Stimulated activated memory B cell treated with anti-CD40 and anti-IgM and Interleukin-4, amounts not matched to agents 10 μg/mL and 1 μg/mL and 100 μg/mL, for 72 hours (primary cell): ENCODE data around the gene KIF6.

Experiments
- ATAC-seq: fragments of 150-1000 bp; cut with Tn5 transposase; 2 replicates; pipeline ENCODE4 v1.10.0; 2021
- H3K27ac Mint-ChIP-seq: one replicate; pipeline ENCODE4 v1.8.0; 2022; ENCODE audit warnings: mild to moderate bottlenecking, mixed read lengths
- H3K27me3 Mint-ChIP-seq: one replicate; pipeline ENCODE4 v1.8.0; 2022; ENCODE audit warnings: mixed read lengths
- H3K36me3 Mint-ChIP-seq: one replicate; pipeline ENCODE4 v1.8.0; 2022; ENCODE audit warnings: mixed read lengths
- H3K4me1 Mint-ChIP-seq: one replicate; pipeline ENCODE4 v1.8.0; 2022; ENCODE audit warnings: mixed read lengths
- H3K4me3 Mint-ChIP-seq: one replicate; pipeline ENCODE4 v1.8.0; 2022; ENCODE audit warnings: mild to moderate bottlenecking, moderate library complexity, mixed read lengths
- H3K9me3 Mint-ChIP-seq: one replicate; pipeline ENCODE4 v1.8.0; 2022; ENCODE audit warnings: mixed read lengths

KIF6 gene

GRCh38 chr6:39439342-39440038 lies 285.7 kb downstream of the KIF6 start:
- H3K27me3 Mint-ChIP-seq: no peaks in the 10 kb centered on the region

GRCh38 chr6:39433630-39434029 lies 291.6 kb downstream of the KIF6 start:
- Mint-ChIP-seq H3K27me3 (peaks cover 24% of the 10 kb centered on the region), H3K36me3 (no peaks in the 10 kb centered on the region), H3K27ac (no peak overlapping the region), H3K9me3 (peaks cover 2% of the 10 kb centered on the region), H3K4me3 (no peak overlapping the region), H3K4me1 (no peaks in the 10 kb centered on the region)
- no peak for ATAC-seq

More at GRCh38 chr6:39439342-39440038, 285.7 kb downstream of the KIF6 start:
- Mint-ChIP-seq H3K4me1 (no peaks in the 10 kb centered on the region), H3K27ac (no peak overlapping the region), H3K9me3 (no peaks in the 10 kb centered on the region), H3K4me3 (no peak overlapping the region), H3K36me3 (no peaks in the 10 kb centered on the region)
- ATAC-seq: no peak

GRCh38 chr6:39432330-39433025 lies 292.7 kb downstream of the KIF6 start:
- H3K4me1 Mint-ChIP-seq: no peaks in the 10 kb centered on the region
- H3K36me3 Mint-ChIP-seq: no peaks in the 10 kb centered on the region
- no peak for ATAC-seq
- H3K9me3 Mint-ChIP-seq: peaks cover 2% of the 10 kb centered on the region
- no peak overlapping the region for H3K27ac Mint-ChIP-seq
- peaks cover 24% of the 10 kb centered on the region for H3K27me3 Mint-ChIP-seq
- H3K4me3 Mint-ChIP-seq: no peak overlapping the region

DNA sequence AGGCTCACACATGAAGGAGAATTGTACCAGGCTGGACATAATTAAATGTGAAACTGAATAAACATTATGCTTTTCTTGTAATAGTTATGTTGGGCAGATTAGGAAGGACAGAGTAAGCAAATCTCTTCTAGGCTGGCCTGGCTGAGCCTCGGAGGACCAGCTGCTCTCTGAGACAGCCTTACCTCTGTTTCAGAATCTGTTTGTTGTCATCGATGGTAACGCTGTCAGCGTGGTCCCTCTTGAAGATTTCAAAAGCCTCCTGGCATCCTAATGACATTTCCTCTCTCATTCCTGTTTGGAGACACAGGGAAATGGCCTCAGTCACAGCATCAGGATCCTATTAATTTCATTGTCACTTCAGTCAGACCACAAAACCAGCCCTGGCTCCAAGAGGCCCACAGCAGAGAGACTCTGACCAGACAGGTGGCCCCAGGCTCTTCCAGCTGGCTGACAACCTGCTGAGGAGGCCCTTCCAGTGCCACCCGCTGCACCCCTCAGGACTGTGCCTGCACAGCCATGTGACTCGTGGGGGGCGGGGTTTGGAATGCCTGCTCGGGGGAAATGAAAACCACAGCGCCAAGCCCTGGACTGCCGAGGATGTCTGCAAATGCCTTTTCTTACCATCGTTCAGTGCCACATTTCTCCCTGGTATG lies 294.2 kb downstream of the KIF6 start:
- Mint-ChIP-seq H3K27ac (no peak overlapping the region), H3K4me1 (no peaks in the 10 kb centered on the region), H3K9me3 (peaks cover 2% of the 10 kb centered on the region), H3K27me3 (peaks cover 24% of the 10 kb centered on the region), H3K4me3 (no peak overlapping the region), H3K36me3 (no peaks in the 10 kb centered on the region)
- no peak for ATAC-seq

DNA sequence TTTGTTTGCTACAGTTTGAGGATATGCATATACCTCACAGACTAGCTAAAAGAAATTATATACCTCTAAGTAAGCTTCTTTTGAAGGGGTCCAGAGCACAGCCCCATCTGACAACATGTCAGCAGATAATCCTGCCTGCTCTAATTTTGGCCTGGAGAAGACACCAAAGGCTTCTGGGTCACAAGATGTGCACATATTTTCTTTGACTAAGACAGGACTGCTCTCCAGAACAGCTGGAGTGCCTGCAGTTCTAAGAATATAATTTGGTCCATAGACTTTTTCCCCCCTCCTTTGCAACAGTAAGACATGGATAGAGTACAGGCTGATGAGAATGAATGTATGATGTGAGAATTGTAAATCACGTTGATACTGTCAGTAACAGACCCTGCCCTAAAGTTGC lies 294.8 kb downstream of the KIF6 start:
- Mint-ChIP-seq H3K9me3 (peaks cover 2% of the 10 kb centered on the region), H3K27me3 (peaks cover 24% of the 10 kb centered on the region), H3K4me1 (no peaks in the 10 kb centered on the region), H3K36me3 (no peaks in the 10 kb centered on the region), H3K4me3 (no peak overlapping the region), H3K27ac (no peak overlapping the region)
- ATAC-seq: no peak

GRCh38 chr6:39428816-39429215 lies 296.4 kb downstream of the KIF6 start:
- H3K36me3 Mint-ChIP-seq: no peaks in the 10 kb centered on the region
- no peak overlapping the region for H3K4me3 Mint-ChIP-seq
- no peaks in the 10 kb centered on the region for H3K4me1 Mint-ChIP-seq
- no peak for ATAC-seq
- H3K27ac Mint-ChIP-seq: no peak overlapping the region
- peaks cover 2% of the 10 kb centered on the region for H3K9me3 Mint-ChIP-seq
- peaks cover 24% of the 10 kb centered on the region for H3K27me3 Mint-ChIP-seq

- H3K27me3 Mint-ChIP-seq: peaks cover 24% of the 10 kb centered on the region
- H3K9me3 Mint-ChIP-seq: peaks cover 2% of the 10 kb centered on the region
- no peaks in the 10 kb centered on the region for H3K4me1 Mint-ChIP-seq
- no peaks in the 10 kb centered on the region for H3K36me3 Mint-ChIP-seq
- no peak overlapping the region for H3K27ac Mint-ChIP-seq
- no peak for ATAC-seq
- H3K4me3 Mint-ChIP-seq: no peak overlapping the region
These were observed 297.1 kb downstream of the KIF6 start for GRCh38 chr6:39428152-39428551.

DNA sequence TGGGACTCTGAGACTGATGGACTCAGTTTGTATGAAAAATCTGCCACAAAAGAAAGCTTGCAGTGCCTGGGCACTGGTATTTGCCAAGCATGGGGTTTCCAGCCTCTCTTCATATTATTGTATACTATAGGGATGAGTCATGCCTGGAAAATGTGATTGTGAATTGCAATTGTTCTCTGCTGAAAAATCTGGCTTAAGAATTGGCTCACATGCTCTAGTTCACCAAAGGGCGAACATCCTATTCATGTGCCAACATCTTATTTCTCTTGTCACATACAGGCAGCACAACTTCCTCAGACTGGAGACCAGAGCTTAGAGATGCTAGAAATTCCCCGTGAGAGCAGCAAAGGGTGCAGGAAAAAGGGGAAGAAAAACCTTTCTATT lies 299.1 kb downstream of the KIF6 start:
- ATAC-seq: peak; percentile 62
- no peak overlapping the region for H3K4me3 Mint-ChIP-seq
- peaks cover 2% of the 10 kb centered on the region for H3K9me3 Mint-ChIP-seq

GRCh38 chr6:39425346-39426072 lies 299.7 kb downstream of the KIF6 start:
- H3K4me3 Mint-ChIP-seq: no peak overlapping the region
- no peaks in the 10 kb centered on the region for H3K4me1 Mint-ChIP-seq
- no peak for ATAC-seq
- peaks cover 25% of the 10 kb centered on the region for H3K27me3 Mint-ChIP-seq
- no peaks in the 10 kb centered on the region for H3K36me3 Mint-ChIP-seq
- H3K27ac Mint-ChIP-seq: no peak overlapping the region
- H3K9me3 Mint-ChIP-seq: peaks cover 2% of the 10 kb centered on the region

More for the DNA sequence above, 299.1 kb downstream of the KIF6 start:
- Mint-ChIP-seq H3K27ac (no peak overlapping the region), H3K4me1 (no peaks in the 10 kb centered on the region), H3K36me3 (no peaks in the 10 kb centered on the region), H3K27me3 (peaks cover 25% of the 10 kb centered on the region)

DNA sequence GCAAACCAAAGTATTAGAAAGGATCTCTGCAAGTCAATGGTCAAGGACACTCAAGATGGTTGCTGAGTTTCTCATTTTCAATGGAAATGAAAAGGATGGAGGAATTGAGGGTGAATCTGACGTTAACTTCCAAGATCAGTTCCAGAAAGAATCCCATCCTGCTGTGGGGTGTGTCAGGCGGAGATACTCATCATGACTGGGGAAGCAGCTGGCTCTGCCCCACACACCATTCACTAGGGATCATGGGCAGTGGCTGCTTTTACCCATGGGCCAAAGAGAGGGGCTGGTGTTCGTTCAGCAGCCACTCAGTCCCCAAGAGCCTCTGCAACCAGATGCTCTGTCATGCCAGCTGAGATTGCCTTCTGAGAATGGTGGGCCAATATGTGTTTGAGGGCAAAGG lies 300.4 kb downstream of the KIF6 start:
- H3K36me3 Mint-ChIP-seq: no peaks in the 10 kb centered on the region
- no peaks in the 10 kb centered on the region for H3K4me1 Mint-ChIP-seq
- ATAC-seq: no peak
- H3K9me3 Mint-ChIP-seq: no peaks in the 10 kb centered on the region
- H3K27me3 Mint-ChIP-seq: peaks cover 18% of the 10 kb centered on the region
- no peak overlapping the region for H3K27ac Mint-ChIP-seq
- H3K4me3 Mint-ChIP-seq: no peak overlapping the region

DNA sequence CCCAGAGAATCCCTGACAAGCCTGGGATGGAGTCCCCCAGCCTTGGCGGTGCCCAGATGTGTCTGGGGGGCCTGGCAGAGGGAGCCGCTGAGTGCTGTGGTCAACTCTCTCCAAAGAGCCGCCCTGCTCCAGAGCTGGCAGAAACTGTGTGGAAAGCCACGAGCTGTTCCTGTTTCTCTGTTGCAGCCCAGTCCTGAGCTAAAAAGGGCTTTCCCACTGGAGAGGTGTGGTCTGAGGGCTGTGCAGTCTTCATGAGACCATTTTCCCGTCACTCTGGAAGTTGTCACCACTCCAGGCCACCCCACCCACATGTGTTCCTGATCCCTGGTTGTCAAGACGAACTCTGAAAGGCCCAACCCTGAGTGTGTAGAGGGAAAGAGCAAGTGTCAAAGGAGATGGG lies 303.0 kb downstream of the KIF6 start:
- H3K36me3 Mint-ChIP-seq: no peaks in the 10 kb centered on the region
- no peak for ATAC-seq
- H3K27me3 Mint-ChIP-seq: peaks cover 9% of the 10 kb centered on the region
- no peak overlapping the region for H3K27ac Mint-ChIP-seq
- peaks cover 7% of the 10 kb centered on the region for H3K4me1 Mint-ChIP-seq
- H3K4me3 Mint-ChIP-seq: no peak overlapping the region
- H3K9me3 Mint-ChIP-seq: no peaks in the 10 kb centered on the region

GRCh38 chr6:39421383-39422225 lies 303.6 kb downstream of the KIF6 start:
- H3K4me3 Mint-ChIP-seq: no peak overlapping the region
- no peak for ATAC-seq

GRCh38 chr6:39420300-39421265 lies 304.6 kb downstream of the KIF6 start:
- H3K4me1 Mint-ChIP-seq: peaks cover 10% of the 10 kb centered on the region
- peaks cover 9% of the 10 kb centered on the region for H3K27me3 Mint-ChIP-seq
- no peak for ATAC-seq
- no peaks in the 10 kb centered on the region for H3K9me3 Mint-ChIP-seq
- no peak overlapping the region for H3K4me3 Mint-ChIP-seq
- no peaks in the 10 kb centered on the region for H3K36me3 Mint-ChIP-seq
- no peak overlapping the region for H3K27ac Mint-ChIP-seq

More at GRCh38 chr6:39421383-39422225, 303.6 kb downstream of the KIF6 start:
- H3K36me3 Mint-ChIP-seq: no peaks in the 10 kb centered on the region
- no peaks in the 10 kb centered on the region for H3K9me3 Mint-ChIP-seq
- peaks cover 10% of the 10 kb centered on the region for H3K4me1 Mint-ChIP-seq
- H3K27ac Mint-ChIP-seq: no peak overlapping the region
- peaks cover 9% of the 10 kb centered on the region for H3K27me3 Mint-ChIP-seq

DNA sequence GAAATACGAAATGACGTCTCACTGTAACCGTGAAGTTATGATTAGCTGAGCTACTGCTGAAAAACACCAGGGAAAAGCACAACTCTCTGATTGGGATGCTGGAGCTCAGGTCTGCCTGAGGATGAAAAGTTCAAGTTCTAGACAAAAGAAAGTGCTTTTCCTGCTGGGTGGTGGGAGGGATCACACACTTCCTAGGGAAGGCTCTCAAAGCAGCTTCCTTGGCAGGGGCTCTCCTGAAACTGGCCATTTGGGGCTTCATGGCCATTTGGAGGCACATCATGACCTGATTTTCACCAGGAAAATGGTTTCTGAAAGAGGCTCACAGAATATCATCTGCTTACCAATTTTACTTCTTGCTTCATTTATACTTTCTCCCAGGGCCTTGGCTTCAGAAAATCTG lies 305.6 kb downstream of the KIF6 start:
- Mint-ChIP-seq H3K9me3 (no peaks in the 10 kb centered on the region), H3K27me3 (peaks cover 9% of the 10 kb centered on the region), H3K4me3 (no peak overlapping the region), H3K36me3 (no peaks in the 10 kb centered on the region), H3K27ac (no peak overlapping the region), H3K4me1 (peaks cover 10% of the 10 kb centered on the region)
- ATAC-seq: no peak
